GM10266 (cell line): ENCODE measurements around the gene PSMD11.

ENCODE experiments used
- DNase-seq: peaks from one replicate; pipeline ENCODE4 v3.0.0; 2012; ENCODE audit errors: extremely low spot score
- TF ChIP-seq, protein P1 (sequence below): IDR thresholded peaks from 2 replicates; pipeline ENCODE4 v1.5.1; 2012; ENCODE audit warnings: mild to moderate bottlenecking, low read depth; ENCODE audit not compliant: control insufficient read depth, insufficient read depth; ENCODE audit errors: missing control alignments

Gene PSMD11

GRCh38 chr17:32525122-32525521 lies 80.8 kb downstream of the PSMD11 start:
- DNase-seq = no peak
- TF ChIP-seq, protein P1, sequence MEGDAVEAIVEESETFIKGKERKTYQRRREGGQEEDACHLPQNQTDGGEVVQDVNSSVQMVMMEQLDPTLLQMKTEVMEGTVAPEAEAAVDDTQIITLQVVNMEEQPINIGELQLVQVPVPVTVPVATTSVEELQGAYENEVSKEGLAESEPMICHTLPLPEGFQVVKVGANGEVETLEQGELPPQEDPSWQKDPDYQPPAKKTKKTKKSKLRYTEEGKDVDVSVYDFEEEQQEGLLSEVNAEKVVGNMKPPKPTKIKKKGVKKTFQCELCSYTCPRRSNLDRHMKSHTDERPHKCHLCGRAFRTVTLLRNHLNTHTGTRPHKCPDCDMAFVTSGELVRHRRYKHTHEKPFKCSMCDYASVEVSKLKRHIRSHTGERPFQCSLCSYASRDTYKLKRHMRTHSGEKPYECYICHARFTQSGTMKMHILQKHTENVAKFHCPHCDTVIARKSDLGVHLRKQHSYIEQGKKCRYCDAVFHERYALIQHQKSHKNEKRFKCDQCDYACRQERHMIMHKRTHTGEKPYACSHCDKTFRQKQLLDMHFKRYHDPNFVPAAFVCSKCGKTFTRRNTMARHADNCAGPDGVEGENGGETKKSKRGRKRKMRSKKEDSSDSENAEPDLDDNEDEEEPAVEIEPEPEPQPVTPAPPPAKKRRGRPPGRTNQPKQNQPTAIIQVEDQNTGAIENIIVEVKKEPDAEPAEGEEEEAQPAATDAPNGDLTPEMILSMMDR = no peak

DNA sequence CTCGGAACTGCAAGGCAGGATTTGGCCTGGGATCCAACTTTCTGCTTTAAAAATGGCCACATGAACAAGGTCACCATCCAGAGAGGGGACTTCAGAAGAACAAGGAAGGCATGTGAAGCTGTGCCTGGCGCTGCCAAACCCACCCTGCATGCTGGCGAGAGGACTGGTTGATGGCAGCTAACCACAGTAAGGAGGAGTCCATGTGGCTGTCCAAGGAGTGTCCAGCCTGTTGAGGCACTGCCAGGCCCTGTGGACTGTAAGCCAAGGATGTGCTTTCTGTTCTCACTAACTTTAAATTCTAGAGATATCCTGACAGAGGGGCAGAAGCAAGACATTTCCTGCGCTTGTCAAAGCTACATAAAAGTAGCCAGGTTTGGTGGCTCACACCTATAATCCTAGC lies 82.8 kb downstream of the PSMD11 start:
- TF ChIP-seq, protein P1 = no peak
- no peak for DNase-seq

- TF ChIP-seq, protein P1 = no peak
- DNase-seq = no peak
Measured at GRCh38 chr17:32528825-32529224, 84.5 kb downstream of the PSMD11 start.

DNA sequence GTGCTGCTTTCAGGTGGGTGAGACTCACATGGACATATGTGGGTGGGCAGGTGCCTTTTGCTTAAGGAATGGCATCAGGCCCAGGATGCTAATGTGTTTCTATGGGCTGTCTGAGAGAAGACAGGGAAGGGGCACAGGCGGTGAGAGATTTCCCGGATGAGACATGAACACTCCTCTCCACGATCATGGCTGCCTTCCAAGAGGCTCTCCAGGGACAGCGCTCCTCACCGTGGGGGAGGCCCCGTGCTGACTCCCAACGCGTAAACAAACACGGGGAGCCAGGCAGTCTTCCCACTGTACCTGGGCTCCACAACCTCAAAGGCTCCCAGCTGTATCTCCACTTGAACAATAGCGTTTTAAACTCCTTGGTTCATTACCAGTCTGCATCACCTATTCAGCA lies 85.3 kb downstream of the PSMD11 start:
- TF ChIP-seq, protein P1 = no peak
- DNase-seq = no peak
